ENCODE data around the gene IPO5.

The IPO5 gene

DNA sequence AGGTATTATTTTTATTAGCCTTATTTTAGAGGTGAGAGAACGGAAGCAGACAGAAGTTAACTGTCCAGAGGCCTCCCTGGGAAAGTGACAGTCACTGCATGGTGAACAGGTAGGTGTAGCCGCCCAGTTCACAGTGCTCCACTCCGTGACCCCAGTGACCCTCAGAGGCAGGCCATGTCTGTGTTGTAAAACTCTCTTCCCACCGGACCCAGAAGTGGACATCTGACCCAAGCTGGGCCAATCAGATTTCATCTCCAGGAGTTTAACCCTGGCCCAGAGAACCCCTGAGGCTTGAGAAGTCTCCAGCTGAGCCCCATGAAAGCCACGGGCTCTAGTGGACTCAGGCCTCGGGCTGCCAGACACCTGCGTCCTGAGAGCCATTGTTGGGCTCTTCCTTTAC, 105.8 kb downstream of the IPO5 start:
- no peak for DNase-seq (ENCODE audit: low read depth)

DNA sequence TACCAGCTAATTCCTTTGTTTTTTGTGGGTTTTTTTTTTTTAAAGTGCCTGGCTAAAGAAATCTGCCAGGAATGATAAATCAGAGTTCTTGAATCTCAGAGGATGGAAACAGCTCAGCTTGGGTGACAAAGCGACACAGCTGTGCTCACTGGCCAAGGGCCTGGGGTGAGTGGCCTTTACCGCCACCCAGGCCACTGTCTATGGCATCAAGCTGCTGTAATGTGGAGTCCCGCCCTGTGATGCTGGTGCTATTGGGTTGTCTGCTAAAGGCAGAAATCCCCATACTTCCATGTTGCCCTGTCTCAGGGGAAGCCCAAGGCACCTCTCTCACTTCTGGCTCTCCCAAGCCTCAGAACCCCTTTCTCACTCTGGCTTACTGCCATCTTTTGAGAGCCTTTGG, 106.8 kb downstream of the IPO5 start:
- DNase-seq (ENCODE audit: low read depth): no peak

DNA sequence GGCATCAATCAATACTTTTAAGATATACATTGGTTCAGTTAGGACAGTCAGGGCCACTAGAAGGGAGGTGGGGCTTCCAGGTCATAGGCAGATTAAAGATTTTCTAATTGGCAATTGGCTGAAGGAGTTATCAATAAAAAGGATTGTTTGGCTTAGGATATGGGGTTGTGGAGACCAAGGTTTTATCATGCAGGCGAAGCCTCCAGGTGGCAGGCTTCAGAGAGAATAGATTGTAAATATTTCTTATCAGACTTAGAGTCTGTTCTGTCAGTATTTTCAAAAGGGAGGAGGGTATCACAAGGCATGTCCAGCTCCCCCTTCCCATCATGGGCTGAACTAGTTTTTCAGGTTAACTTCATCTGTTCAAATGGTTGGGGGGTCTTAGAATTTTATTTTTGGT, 112.0 kb downstream of the IPO5 start:
- no peak for DNase-seq (ENCODE audit: low read depth)

DNA sequence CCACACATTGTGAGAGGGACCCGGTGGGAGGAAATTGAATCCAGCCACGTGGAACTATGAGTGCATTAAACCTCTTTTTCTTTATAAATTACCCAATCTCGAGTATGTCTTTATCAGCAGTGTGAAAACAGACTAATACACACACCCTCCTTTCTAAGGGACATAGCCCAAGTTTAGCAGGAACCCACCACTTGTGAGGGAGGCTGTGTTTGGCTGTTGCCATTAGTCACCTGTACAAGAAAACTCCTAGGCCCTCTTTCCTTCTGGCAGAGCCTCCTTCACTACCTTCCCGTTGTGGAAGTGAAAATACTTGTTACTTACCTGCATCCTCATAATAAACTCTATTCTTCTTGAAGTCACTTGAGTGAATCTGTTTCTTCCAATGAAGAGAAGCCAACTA, 113.2 kb downstream of the IPO5 start:
- no peak for DNase-seq (ENCODE audit: low read depth)

DNA sequence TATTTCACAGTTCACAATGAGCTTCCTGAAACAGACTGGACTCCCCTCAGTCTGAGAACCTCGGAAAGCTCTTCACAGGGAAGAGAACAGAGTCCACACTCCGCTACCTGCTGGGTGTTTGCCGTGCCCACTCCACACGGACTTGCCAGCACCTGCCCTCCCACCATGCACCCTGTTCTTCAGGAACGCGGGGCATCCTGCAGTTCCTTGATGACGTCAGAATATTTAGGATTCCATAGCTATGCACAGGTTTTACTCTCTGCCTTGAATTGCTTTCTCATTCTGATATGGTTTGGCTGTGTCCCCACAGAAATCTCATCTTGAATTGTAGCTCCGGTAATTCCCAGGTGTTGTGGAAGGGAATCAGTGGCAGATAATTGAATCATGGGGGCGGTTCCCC, 115.0 kb downstream of the IPO5 start:
- no peak for DNase-seq (ENCODE audit: low read depth)

DNA sequence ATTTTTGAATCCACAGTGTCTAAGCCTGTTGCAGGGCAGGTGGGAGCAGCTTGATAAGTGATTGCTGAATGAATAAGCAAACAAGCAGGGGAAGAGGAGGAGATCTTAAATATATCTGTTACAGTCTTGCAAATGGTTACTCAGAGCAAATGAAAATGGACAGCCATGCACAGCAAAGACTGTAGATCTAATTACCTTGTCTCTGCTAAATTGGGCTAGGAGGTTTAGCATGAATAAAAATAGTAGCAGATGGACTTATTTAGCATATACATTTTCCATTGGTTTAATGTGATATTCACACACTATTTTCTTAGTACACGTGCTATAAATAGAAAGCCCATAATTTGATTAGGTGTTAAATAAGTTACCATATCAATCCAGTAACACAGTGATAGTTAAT, 116.5 kb downstream of the IPO5 start:
- no peak for DNase-seq (ENCODE audit: low read depth)

DNA sequence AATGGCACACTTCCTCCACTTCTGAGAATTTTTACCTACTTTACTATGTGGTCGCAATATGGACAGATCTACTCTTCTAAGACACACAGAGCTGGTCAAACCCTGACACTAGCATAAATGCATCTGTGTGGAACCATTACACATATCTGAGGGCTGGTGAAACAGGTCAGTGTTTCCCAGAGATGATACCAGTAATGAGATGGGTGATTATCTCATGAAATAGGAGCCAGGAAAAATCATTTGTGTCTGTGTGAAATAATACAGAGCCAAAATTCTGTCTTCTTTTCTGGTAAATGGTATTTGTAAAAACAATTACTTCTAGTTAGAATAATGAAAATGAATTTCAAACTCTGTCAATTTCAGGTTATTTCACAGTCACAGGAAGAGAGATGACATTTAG, 117.8 kb downstream of the IPO5 start:
- DNase-seq (ENCODE audit: low read depth): no peak

DNA sequence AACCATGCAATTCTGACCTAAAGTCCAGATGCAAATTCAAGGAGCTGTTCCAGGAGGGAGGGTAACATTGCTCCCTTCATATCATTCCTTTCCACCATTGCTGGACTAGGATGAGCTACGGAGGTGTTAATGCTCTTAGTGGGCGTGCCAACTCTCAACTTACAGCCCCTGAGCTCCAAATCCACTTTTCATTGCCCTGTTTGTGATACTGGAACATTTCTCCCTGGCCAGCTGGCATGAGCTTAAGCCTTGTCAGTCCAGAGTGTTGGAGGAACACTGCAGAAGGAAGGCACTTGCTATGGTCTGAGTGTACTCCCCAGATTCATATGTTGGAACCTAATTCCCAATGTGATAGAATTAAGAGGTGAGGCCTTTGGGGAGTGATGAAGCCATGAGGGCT, 119.0 kb downstream of the IPO5 start:
- DNase-seq (ENCODE audit: low read depth): no peak

Measured in fibroblast of the conjunctiva (primary cell).